HG03439 (cell line): ENCODE results near the gene TEX54.

Experiments
- ATAC-seq: cut with Tn5 transposase; IDR thresholded peaks from one replicate; pipeline ENCODE4 v1.9.1; 2021; ENCODE audit warnings: mild to moderate bottlenecking, moderate library complexity; ENCODE audit not compliant: unreplicated experiment

TEX54 gene

GRCh38 chr11:62789576-62789975 lies 43.1 kb downstream of the TEX54 start:
- no peak for ATAC-seq

DNA sequence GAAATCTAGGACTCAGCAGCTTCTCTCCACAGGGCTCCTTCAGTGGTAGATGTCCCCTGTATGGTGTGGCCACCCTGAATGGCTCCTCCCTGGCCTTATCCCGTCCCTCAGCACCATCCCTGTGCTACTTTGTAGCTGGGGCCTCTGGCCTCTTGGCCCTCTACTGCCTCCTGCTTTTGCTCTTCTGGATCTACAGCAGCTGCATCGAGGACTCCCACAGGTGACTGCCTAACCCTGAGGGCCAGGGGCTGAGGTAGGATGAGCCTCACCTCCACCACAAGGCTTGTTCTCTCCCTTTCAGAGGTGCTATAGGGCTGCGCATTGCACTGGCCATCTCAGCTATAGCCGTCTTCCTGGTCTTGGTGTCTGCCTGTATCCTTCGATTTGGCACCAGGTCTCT lies 43.6 kb downstream of the TEX54 start:
- no peak for ATAC-seq

- ATAC-seq: peak; percentile 63
Measured at GRCh38 chr11:62787005-62787759, 45.5 kb downstream of the TEX54 start, which contains the start of gene TMEM179B. TSS of gene TMEM179B (plus strand) at chr11:62787402. CDS start at chr11:62787432, 30 bp downstream.

- peak; percentile 57 for ATAC-seq
Measured at GRCh38 chr11:62786318-62787004, 46.2 kb downstream of the TEX54 start.

DNA sequence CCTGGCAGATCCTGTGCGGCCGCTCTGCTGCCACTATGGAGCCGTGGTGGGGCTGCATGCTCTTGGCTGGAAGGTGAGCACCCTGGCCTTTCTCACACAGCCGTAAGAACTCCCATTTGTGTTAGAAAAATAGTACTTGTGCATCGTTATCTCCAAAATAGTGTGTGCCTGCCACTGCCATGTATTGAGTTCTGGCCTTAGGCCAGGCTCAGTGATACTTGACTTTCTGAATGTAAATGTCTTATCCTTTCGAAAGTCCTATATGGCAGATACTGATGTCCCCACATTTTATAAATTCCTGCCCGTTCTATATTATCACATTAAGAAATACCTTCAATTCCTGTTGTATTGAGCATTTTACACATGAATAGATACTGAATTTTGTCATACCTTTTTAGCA lies 49.9 kb downstream of the TEX54 start:
- ATAC-seq: no peak
